NCI-H510A (cell line): ENCODE results near the gene NT5M.

Source experiments
- DNase-seq: peaks from one replicate; lab custom pipeline; 2025; lab: John Stamatoyannopoulos, UW

The NT5M gene

GRCh38 chr17:17395246-17395802, 92.2 kb downstream of the NT5M start:
- DNase-seq: no peak

GRCh38 chr17:17395885-17396284, 92.7 kb downstream of the NT5M start:
- DNase-seq: no peak
